AG04450 (cell line): ENCODE measurements around the gene ZMAT3. TPM values are rescaled to one million over a fixed set of nuclear protein-coding genes. Genes with fewer than 3 reads are reported as not detected.
"Not testable (repeated sequence)": the region's sequence is repeated elsewhere in the genome, so short reads cannot be mapped to it uniquely, and the experiment has no call there.

Experiments used
- CTCF ChIA-PET: fragments of 300-600, 350-600 bp; formaldehyde crosslinking; extraction: SDS; loops from one replicate; lab custom pipeline; 2022; ENCODE audit warnings: antibody characterized with exemption, inconsistent platforms; lab: Charles Lee
- POLR2A ChIA-PET: fragments of 350-600 bp; formaldehyde crosslinking; extraction: SDS; loops from one replicate; lab custom pipeline; 2021; ENCODE audit warnings: antibody characterized with exemption, inconsistent platforms; lab: Yijun Ruan, JAX
- DNase-seq: peaks from one replicate; pipeline ENCODE4 v3.0.0-alpha.2; 2011; ENCODE audit warnings: low read depth, low spot score
- H3K27ac ChIP-seq: one replicate; pipeline ENCODE4 v1.5.1; 2012; ENCODE audit warnings: low read depth, low read length, control low read depth
- H3K27me3 ChIP-seq: one replicate; pipeline ENCODE4 v1.6.0; 2012; ENCODE audit warnings: low read length; ENCODE audit not compliant: control insufficient read depth, insufficient read depth
- H3K4me3 ChIP-seq: 2 replicates; pipeline ENCODE4 v1.5.1; 2011; ENCODE audit warnings: mild to moderate bottlenecking, low read depth, low read length, control low read depth
- H3K9me3 ChIP-seq: 2 replicates; pipeline ENCODE4 v1.5.1; 2012; ENCODE audit warnings: low read length; ENCODE audit not compliant: control insufficient read depth, insufficient read depth
- CTCF ChIP-seq: IDR thresholded peaks from 2 replicates; pipeline ENCODE4 v1.5.1; 2011; ENCODE audit warnings: low read depth, low read length, control low read depth, inconsistent platforms
- polyA plus RNA-seq: library from polyadenylated mRNA; depleted of rRNA; stranded (reverse); fragments of >200 nt; gene quantifications from 2 replicates; pipeline ENCODE4 v1.2.3, GENCODE V29; 2011

Gene ZMAT3
- polyA plus RNA-seq, 1 experiment: 51.9 TPM

GRCh38 chr3:179067291-179067690 is 4.3 kb downstream of the ZMAT3 start:
- CTCF ChIA-PET: interaction anchor here (1.5 to 4.4 kb wide), 3 partner anchors 248 to 256 kb away, joined by 5 to 19 read pairs (median 5); partner anchors contain the start of gene ZNF639

GRCh38 chr3:179063945-179064560 is 7.6 kb downstream of the ZMAT3 start:
- no peak for TF ChIP-seq CTCF
- no peak for DNase-seq
- Histone ChIP-seq H3K9me3 (no peaks in the 10 kb centered on the region), H3K27me3 (no peaks in the 10 kb centered on the region), H3K27ac (no peak overlapping the region), H3K4me3 (no peak overlapping the region)
- ChIA-PET POLR2A (interaction anchor here (0.6 kb wide), 1 partner anchor 111 kb away, joined by 3 read pairs; no protein-coding TSS in a partner anchor), CTCF (interaction anchor here (1.5 to 4.4 kb wide), 3 partner anchors 49 to 257 kb away, joined by 4 to 19 read pairs (median 14); no protein-coding TSS in a partner anchor)

More at GRCh38 chr3:179067291-179067690, 4.3 kb downstream of the ZMAT3 start:
- Histone ChIP-seq H3K9me3 (no peaks in the 10 kb centered on the region), H3K27ac (no peak overlapping the region), H3K27me3 (no peaks in the 10 kb centered on the region), H3K4me3 (no peak overlapping the region)
- no peak for TF ChIP-seq CTCF
- no peak for DNase-seq
- POLR2A ChIA-PET: no interaction called here

GRCh38 chr3:179056326-179056725 is 15.3 kb downstream of the ZMAT3 start:
- no peak overlapping the region for H3K4me3 ChIP-seq
- no peak for DNase-seq
- POLR2A ChIA-PET: no interaction called here
- CTCF ChIA-PET: no interaction called here
- TF ChIP-seq CTCF: no peak
- no peaks in the 10 kb centered on the region for H3K27me3 ChIP-seq
- no peaks in the 10 kb centered on the region; the same call in 1 of the 2 replicates for H3K9me3 ChIP-seq
- H3K27ac ChIP-seq: no peak overlapping the region

GRCh38 chr3:179054565-179054964 is 17.0 kb downstream of the ZMAT3 start:
- H3K4me3 ChIP-seq, H3K9me3 ChIP-seq, POLR2A ChIA-PET, CTCF ChIA-PET, H3K27me3 ChIP-seq, H3K27ac ChIP-seq, DNase-seq: not testable (repeated sequence)

- POLR2A ChIA-PET: no interaction called here
- Histone ChIP-seq H3K9me3 (no peaks in the 10 kb centered on the region), H3K27me3 (no peaks in the 10 kb centered on the region), H3K27ac (peak overlapping the region; percentile 21), H3K4me3 (no peak overlapping the region)
- peak; percentile 20; the same call in 1 of the 2 replicates for TF ChIP-seq CTCF
- no peak for DNase-seq
- CTCF ChIA-PET: interaction anchor here (1.0 to 1.2 kb wide), 2 partner anchors 31 to 100 kb away, joined by 3 to 5 read pairs; no protein-coding TSS in a partner anchor
Observed at GRCh38 chr3:179046497-179047353, 24.9 kb downstream of the ZMAT3 start.
